SU-DHL-6 (cell line): Measurements from ENCODE around the gene GABPA.

Experiments used
- CTCF ChIP-seq: fragments of 200-600 bp; sonication (generic); IDR thresholded peaks from one replicate; pipeline ENCODE4 v1.5.1; 2017; ENCODE audit warnings: antibody characterized with exemption, mild to moderate bottlenecking, low read length, moderate library complexity; ENCODE audit not compliant: insufficient read depth, poor library complexity, severe bottlenecking
- EZH2phosphoT487 ChIP-seq: fragments of 200-600 bp; sonication (generic), shearing (Covaris generic); conservative IDR thresholded peaks from 2 replicates; pipeline ENCODE4 v1.6.1; 2018; ENCODE audit warnings: mild to moderate bottlenecking, antibody characterized with exemption, low read length, moderate library complexity, mixed read lengths

- TF ChIP-seq EZH2phosphoT487 (no peak), CTCF (no peak)
These were observed 79.1 kb downstream of the GABPA start for GRCh38 chr21:25813917-25814316.
